HepG2 (cell line): ENCODE data around the gene SEPTIN3. TPM values are rescaled to one million over a fixed set of nuclear protein-coding genes. Genes with fewer than 3 reads are reported as not detected.

Experiments
- CBFB ChIP-seq: sonication (generic); formaldehyde crosslinking; IDR thresholded peaks from 2 replicates; pipeline ENCODE4 v1.4.0; 2020; ENCODE audit warnings: missing genetic modification reagents
- CBX1 ChIP-seq: IDR thresholded peaks from one replicate; pipeline ENCODE4 v1.6.1; 2016; ENCODE audit warnings: antibody characterized with exemption, low read depth
- EHMT2 ChIP-seq: fragments of 200-600 bp; sonication (generic); IDR thresholded peaks from 2 replicates; pipeline ENCODE4 v1.7.0; 2017; ENCODE audit warnings: antibody characterized with exemption, low read depth, low read length, borderline replicate concordance
- GABPA ChIP-seq, 2 experiments: IDR thresholded peaks; 2 replicates each; pipeline ENCODE4 v1.6.1; 2011 to 2016; ENCODE audit warnings: low read depth in 2 of 2, low read length in 1 of 2, missing biosample characterization in 1 of 2, missing genetic modification characterization in 1 of 2
- KLF6 ChIP-seq: IDR thresholded peaks from 2 replicates; pipeline ENCODE4 v1.8.0; 2016; ENCODE audit warnings: missing biosample characterization, missing genetic modification reagents
- MED1 ChIP-seq: sonication (generic); formaldehyde crosslinking; IDR thresholded peaks from 2 replicates; pipeline ENCODE4 v1.4.0; 2020; ENCODE audit warnings: missing genetic modification reagents
- PBX3 ChIP-seq: sonication (generic); formaldehyde crosslinking; IDR thresholded peaks from 2 replicates; pipeline ENCODE4 v1.8.1; 2023; ENCODE audit warnings: missing genetic modification reagents, inconsistent platforms, borderline replicate concordance
- PLRG1 ChIP-seq: fragments of 450-650 bp; conservative IDR thresholded peaks from 2 replicates; pipeline ENCODE4 v1.6.1; 2016
- POLR2AphosphoS2 ChIP-seq: IDR thresholded peaks from 2 replicates; pipeline ENCODE4 v1.6.1; 2011; ENCODE audit warnings: low read depth, low read length, improper control_type of control experiment
- RAD21 ChIP-seq: fragments of 450-650 bp; formaldehyde crosslinking; IDR thresholded peaks from 2 replicates; pipeline ENCODE4 v1.5.0; 2020; ENCODE audit warnings: mild to moderate bottlenecking
- SALL2 ChIP-seq: sonication (generic); formaldehyde crosslinking; IDR thresholded peaks from 2 replicates; pipeline ENCODE4 v1.8.1; 2023; ENCODE audit warnings: mild to moderate bottlenecking, missing genetic modification reagents, inconsistent platforms
- ZNF260 ChIP-seq: sonication (generic); formaldehyde crosslinking; IDR thresholded peaks from 2 replicates; pipeline ENCODE4 v1.4.0; 2020; ENCODE audit warnings: missing genetic modification reagents, low read depth, mild to moderate bottlenecking, borderline replicate concordance
- ZNF550 ChIP-seq: sonication (generic); formaldehyde crosslinking; IDR thresholded peaks from 2 replicates; pipeline ENCODE4 v1.4.0; 2020; ENCODE audit warnings: mild to moderate bottlenecking, missing genetic modification reagents, borderline replicate concordance
- ZNF552 ChIP-seq: sonication (generic); formaldehyde crosslinking; IDR thresholded peaks from 2 replicates; pipeline ENCODE4 v1.9.0; 2022; ENCODE audit warnings: missing genetic modification reagents, mild to moderate bottlenecking, borderline replicate concordance
- ZNF567 ChIP-seq: sonication (generic); formaldehyde crosslinking; IDR thresholded peaks from 2 replicates; pipeline ENCODE4 v1.8.1; 2023; ENCODE audit warnings: mild to moderate bottlenecking, missing genetic modification reagents, borderline replicate concordance
- ZNF589 ChIP-seq: sonication (generic); formaldehyde crosslinking; conservative IDR thresholded peaks from 2 replicates; pipeline ENCODE4 v1.8.0; 2022; ENCODE audit warnings: mild to moderate bottlenecking, moderate library complexity, missing genetic modification reagents
- ZNF616 ChIP-seq: sonication (generic); formaldehyde crosslinking; IDR thresholded peaks from 2 replicates; pipeline ENCODE4 v1.5.0; 2020; ENCODE audit warnings: low read depth, mild to moderate bottlenecking, missing genetic modification reagents
- ZNF768 ChIP-seq: sonication (generic); formaldehyde crosslinking; IDR thresholded peaks from 2 replicates; pipeline ENCODE4 v1.4.0; 2020; ENCODE audit warnings: missing genetic modification reagents
- polyA plus RNA-seq, 8 experiments: library from polyadenylated mRNA; depleted of rRNA in 3 of 8; stranded (reverse) in 7 of 8; unstranded in 1 of 8; fragments of >200 nt; fragmentation: Illumina TruSeq in 4 of 8; extraction: Trizol in 4 of 8; gene quantifications; 2 replicates each; pipeline versions ENCODE4 v1.2.1 to v1.2.3, GENCODE V29; 2011 to 2016; ENCODE audit warnings: low read depth in 4 of 8, missing spikeins in 1 of 8, mixed read lengths in 1 of 8; ENCODE audit not compliant: insufficient read depth in 1 of 8
- total RNA-seq, 5 experiments: library from RNA; depleted of rRNA; stranded (reverse); fragments of >200 nt; fragmentation: Illumina TruSeq; extraction: Trizol; gene quantifications; 2 replicates each; pipeline ENCODE4 v1.2.3, GENCODE V29; 2016; ENCODE audit warnings: low read depth in 1 of 5
- TF ChIP-seq, protein P1 (sequence below): sonication (generic); formaldehyde crosslinking; IDR thresholded peaks from 2 replicates; pipeline ENCODE4 v1.9.0; 2021; ENCODE audit warnings: missing genetic modification reagents, borderline replicate concordance
- TF ChIP-seq, protein P2 (sequence below): sonication (generic); formaldehyde crosslinking; IDR thresholded peaks from 2 replicates; pipeline ENCODE4 v1.8.1; 2023; ENCODE audit warnings: mild to moderate bottlenecking, missing genetic modification reagents
- TF ChIP-seq, protein P3 (sequence below): sonication (generic); formaldehyde crosslinking; IDR thresholded peaks from 2 replicates; pipeline ENCODE4 v1.5.0; 2020; ENCODE audit warnings: missing genetic modification reagents
- TF ChIP-seq, protein P4 (sequence below): sonication (generic); formaldehyde crosslinking; IDR thresholded peaks from 2 replicates; pipeline ENCODE4 v1.4.0; 2020; ENCODE audit warnings: missing genetic modification reagents

The SEPTIN3 gene
- total and polyA plus RNA-seq, 2 of the 13 experiments (the other 11 are each of a cell fraction or from before 2014, with no cell fraction given), result 0.04 TPM; not detected in 1

- TF ChIP-seq PBX3 (CRISPR knock-in tag) (peak; percentile 82; the same call in 1 of the 2 replicates), PLRG1 (no peak), ZNF589 (CRISPR knock-in tag) (no peak), MED1 (CRISPR knock-in tag) (peak; percentile 10; the same call in 1 of the 2 replicates), CBX1 (no peak), ZNF260 (no peak; the same call in 1 of the 2 replicates), ZNF616 (CRISPR knock-in tag) (no peak), ZNF567 (CRISPR knock-in tag) (no peak; the same call in 1 of the 2 replicates), ZNF552 (no peak; the same call in 1 of the 2 replicates), RAD21 (no peak), GABPA (IDR thresholded peaks at IDR 0.05; ENCODE audit: low read depth, low read length) (no peak), GABPA (CRISPR knock-in tag; IDR thresholded peaks at IDR 0.05; ENCODE audit: low read depth) (no peak), POLR2AphosphoS2 (no peak), SALL2 (CRISPR knock-in tag) (peak; percentile 92), KLF6 (CRISPR knock-in tag) (no peak), CBFB (CRISPR knock-in tag) (no peak), ZNF768 (CRISPR knock-in tag) (peak; percentile 56; the same call in 1 of the 2 replicates), ZNF550 (CRISPR knock-in tag) (no peak), EHMT2 (no peak)
- TF ChIP-seq, protein P1, sequence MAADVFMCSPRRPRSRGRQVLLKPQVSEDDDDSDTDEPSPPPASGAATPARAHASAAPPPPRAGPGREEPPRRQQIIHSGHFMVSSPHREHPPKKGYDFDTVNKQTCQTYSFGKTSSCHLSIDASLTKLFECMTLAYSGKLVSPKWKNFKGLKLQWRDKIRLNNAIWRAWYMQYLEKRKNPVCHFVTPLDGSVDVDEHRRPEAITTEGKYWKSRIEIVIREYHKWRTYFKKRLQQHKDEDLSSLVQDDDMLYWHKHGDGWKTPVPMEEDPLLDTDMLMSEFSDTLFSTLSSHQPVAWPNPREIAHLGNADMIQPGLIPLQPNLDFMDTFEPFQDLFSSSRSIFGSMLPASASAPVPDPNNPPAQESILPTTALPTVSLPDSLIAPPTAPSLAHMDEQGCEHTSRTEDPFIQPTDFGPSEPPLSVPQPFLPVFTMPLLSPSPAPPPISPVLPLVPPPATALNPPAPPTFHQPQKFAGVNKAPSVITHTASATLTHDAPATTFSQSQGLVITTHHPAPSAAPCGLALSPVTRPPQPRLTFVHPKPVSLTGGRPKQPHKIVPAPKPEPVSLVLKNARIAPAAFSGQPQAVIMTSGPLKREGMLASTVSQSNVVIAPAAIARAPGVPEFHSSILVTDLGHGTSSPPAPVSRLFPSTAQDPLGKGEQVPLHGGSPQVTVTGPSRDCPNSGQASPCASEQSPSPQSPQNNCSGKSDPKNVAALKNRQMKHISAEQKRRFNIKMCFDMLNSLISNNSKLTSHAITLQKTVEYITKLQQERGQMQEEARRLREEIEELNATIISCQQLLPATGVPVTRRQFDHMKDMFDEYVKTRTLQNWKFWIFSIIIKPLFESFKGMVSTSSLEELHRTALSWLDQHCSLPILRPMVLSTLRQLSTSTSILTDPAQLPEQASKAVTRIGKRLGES (CRISPR knock-in tag), result no peak; the same call in 1 of the 2 replicates
- TF ChIP-seq, protein P2, sequence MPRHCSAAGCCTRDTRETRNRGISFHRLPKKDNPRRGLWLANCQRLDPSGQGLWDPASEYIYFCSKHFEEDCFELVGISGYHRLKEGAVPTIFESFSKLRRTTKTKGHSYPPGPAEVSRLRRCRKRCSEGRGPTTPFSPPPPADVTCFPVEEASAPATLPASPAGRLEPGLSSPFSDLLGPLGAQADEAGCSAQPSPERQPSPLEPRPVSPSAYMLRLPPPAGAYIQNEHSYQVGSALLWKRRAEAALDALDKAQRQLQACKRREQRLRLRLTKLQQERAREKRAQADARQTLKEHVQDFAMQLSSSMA (CRISPR knock-in tag), result no peak
- TF ChIP-seq, protein P3, sequence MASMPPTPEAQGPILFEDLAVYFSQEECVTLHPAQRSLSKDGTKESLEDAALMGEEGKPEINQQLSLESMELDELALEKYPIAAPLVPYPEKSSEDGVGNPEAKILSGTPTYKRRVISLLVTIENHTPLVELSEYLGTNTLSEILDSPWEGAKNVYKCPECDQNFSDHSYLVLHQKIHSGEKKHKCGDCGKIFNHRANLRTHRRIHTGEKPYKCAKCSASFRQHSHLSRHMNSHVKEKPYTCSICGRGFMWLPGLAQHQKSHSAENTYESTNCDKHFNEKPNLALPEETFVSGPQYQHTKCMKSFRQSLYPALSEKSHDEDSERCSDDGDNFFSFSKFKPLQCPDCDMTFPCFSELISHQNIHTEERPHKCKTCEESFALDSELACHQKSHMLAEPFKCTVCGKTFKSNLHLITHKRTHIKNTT (CRISPR knock-in tag), result no peak
- TF ChIP-seq, protein P4, sequence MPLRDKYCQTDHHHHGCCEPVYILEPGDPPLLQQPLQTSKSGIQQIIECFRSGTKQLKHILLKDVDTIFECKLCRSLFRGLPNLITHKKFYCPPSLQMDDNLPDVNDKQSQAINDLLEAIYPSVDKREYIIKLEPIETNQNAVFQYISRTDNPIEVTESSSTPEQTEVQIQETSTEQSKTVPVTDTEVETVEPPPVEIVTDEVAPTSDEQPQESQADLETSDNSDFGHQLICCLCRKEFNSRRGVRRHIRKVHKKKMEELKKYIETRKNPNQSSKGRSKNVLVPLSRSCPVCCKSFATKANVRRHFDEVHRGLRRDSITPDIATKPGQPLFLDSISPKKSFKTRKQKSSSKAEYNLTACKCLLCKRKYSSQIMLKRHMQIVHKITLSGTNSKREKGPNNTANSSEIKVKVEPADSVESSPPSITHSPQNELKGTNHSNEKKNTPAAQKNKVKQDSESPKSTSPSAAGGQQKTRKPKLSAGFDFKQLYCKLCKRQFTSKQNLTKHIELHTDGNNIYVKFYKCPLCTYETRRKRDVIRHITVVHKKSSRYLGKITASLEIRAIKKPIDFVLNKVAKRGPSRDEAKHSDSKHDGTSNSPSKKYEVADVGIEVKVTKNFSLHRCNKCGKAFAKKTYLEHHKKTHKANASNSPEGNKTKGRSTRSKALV (CRISPR knock-in tag), result peak; percentile 21; the same call in 1 of the 2 replicates
Observed at GRCh38 chr22:41946629-41947423, 22.4 kb upstream of the SEPTIN3 start, which contains the start of gene CENPM (continued).
